Measurements from ENCODE around the gene STAT1.
"Not testable (repeated sequence)": the region's sequence is repeated elsewhere in the genome, so short reads cannot be mapped to it uniquely, and the experiment has no call there.

Gene STAT1

DNA sequence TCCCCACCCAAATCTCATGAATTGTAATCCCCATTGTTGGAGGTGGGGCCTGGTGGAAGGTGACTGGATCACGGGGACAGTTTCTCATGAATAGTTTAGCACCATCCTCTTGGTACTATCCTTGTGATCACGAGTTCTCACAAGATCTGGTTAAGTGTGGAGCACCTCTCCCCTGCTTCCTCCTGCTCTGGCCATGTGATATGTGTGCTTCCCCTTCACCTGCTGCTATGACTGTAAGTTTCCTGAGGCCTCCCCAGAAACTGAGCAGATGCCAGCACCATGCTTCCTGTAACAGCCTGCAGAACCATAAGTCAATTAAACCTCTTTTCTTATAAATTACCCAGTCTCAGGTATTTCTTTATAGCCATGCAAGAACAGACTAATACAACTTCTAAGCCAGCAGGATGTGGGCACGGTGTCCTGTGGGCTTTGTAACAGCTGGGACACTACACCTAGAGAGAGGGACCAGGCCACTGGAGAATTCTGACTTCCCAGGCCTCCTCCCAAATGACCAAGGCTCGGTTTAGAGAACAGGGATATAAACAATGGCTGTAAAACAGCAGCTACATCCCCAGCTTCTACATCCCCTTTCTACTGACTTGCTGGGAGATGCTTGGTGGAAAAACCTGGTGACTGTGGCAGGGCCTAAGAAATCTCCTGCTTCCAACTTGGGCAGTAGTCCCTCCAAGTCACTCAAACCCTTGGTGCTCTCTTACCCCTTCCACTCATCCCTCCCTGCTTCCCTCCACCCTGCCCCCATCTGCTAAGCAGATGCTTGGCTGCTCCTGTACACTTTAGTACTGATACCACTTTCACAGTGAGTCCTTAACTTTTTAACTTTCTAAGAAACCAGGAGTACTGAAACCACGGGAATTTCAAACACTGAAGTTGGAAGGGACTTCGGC is 10.3 kb downstream of the STAT1 start:
- no peak for DNase-seq

DNA sequence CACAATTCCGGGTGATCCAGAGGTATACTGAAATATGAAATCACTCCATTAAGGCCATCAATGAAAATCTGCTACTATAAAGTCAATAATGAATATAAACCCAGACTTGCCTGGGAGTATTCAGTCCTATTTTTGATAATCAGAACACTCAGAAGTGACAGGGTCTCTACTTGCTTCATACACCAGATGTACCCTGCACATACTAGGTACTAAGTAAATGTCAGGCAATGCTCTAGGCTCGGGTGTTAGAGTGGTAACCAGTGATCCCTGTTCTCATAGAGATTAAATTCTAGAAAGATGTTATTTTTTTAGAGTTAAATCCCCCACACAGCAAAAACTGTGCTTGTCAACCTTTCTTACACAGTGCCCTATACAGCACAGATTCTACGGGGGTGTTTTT is 12.3 kb downstream of the STAT1 start:
- DNase-seq: no peak

DNA sequence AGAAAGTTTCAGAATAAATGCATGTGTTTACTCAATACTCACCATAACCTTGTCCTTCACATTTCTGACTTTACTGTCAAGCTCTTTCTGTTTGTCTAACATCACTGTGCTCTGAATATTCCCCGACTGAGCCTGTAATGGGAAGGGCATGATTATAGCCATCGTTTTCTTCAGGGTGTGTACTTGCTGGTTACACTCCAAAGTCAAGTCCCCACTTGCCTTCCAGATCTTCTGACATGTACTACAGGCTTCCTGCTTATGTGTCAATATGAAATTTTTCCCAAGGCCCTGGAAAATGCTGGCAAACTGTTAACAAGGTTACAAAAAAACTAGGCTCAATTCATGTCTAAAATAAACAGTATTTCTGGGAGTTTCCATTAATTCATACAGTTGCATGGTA is 12.9 kb downstream of the STAT1 start:
- no peak for DNase-seq

DNA sequence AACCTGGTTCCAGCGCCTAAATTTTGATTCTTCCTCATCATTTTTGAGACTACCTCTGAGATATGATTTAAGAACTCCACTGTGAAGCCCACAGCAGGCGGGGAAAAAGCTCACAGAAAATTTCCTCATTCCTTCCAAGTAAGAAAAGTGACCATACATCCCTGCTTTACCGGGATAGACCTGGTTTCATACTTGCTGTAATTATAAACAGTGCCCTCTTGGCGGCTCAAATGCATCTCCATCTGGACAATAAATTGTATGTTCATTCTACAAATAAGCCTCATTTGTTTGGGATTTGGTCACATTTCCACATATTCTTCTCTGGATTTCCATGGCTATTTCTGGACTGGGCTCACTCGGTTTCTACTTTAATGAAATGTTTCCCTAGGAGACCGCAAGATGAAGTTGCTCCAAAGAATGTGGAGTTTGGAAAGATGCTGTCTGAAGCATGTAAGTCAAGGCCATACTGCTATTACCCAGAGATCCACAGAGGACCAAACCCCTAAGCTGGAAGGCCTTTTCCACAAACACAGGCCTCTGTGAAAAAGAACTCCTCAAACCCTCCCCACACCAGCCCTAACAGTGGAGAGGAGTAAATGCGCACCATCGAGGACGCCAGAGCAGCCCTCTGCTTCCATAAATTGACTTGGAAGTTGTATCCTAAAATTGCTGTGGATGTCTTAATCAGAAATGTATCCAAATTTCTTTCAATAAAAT is 13.9 kb downstream of the STAT1 start:
- no peak for DNase-seq

DNA sequence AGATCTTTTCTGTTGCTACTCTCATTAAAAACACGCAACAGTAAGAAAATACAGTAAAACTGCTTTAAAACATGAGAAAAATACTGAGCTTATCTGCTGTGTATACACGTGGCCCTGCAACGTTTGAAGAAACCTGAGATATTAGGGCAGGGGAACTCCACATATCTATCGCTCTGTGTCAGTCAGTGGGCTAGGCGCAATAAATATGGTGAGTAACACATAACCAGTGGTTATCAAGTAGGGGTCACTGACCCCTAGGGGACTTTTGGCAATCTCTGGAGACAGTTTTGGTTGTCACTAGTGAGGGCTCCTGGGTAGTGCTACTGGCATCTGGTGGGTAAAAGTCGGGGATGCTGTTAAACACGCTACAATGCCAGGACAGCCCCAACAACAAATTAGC is 14.9 kb downstream of the STAT1 start:
- DNase-seq: no peak

DNA sequence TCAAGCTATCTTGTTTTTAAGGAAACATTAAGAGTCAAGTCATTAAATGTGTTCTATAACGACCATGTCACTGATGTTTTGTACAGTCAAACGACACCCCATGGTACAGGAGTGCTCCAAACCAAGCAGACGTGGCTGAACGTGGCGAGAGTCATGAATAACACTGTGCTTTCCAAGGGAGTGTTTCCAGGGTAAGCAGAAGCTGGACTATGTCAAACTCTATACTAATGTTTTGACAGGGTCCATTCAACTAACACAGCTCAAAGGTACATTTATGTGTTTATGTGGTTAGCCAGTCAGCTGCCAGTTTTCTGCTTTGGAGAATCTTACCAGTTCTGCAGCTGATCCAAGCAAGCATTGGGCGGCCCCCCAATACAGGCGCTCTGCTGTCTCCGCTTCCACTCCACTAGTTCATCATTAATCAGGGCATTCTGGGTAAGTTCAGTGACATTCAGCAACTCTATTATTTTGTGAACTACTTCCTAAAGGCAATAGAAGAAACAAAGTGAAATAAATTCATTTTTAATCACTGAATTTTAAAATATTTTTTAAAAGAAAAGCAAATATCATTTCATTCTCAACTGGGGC is 16.4 kb downstream of the STAT1 start:
- no peak for DNase-seq

DNA sequence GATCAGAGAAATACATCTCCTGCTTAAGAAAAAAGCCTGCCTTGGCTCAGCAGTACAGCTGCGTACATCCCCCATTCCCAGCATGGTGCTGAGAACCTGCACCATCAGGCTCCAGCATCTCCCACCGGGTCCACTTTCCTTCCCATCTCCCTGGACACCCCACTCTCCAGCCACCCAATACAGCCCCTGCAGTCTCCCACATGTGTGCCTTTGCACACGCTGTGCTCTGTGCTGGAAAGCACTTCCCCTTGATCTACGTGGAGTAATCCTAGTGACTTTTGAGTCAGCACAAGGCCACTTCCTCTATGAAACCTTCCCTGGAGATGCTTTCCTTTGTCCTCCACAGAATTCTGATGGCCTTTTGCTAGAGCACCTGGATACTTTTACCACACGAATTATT is 17.0 kb downstream of the STAT1 start:
- DNase-seq: no peak

DNA sequence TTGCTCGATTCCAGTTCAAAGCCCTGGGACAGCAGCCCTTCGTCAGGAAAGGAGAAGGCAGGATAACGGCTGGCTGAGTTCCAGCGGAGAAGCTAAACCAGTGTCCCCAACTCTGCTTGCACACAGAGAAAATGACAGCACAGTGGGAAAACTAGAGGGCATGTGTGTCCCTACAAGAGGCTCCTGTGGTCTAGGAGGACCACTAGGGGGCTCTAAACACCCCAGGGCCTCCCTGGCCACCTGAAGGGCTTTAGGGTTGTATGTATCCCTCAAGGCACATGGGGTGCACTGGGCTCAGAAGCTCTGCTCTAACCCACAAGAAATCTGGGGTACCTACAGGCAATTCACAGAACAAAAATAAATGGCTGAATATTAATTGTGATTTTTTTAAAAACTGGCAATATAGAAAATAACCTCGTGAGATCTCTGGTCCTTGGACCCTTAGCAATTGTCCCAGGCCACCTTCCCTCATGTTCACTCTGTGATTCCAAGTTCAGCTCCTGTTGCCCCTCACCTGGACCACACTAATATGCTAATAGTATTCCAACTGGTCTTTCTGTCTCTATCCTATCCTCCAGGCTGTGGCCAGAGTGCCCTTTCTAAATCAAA is 17.5 kb downstream of the STAT1 start:
- no peak for DNase-seq

DNA sequence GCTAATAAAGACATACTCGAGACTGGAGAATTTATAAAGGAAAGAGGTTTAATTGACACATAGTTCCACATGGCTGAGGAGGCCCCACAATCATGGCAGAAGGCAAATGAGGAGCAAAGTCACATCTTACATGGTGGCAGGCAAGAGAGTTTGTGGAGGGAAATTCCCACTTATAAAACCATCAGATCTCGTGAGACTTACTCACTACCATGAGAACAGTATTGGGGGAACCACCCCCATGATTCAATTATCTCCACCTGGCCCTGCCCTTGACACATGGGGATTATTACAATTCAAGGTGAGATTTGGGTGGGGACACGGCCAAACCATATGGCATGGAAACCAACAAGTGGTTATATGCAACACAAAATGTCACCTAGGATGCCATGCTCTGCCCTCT is 18.7 kb downstream of the STAT1 start:
- DNase-seq: not testable (repeated sequence)

DNA sequence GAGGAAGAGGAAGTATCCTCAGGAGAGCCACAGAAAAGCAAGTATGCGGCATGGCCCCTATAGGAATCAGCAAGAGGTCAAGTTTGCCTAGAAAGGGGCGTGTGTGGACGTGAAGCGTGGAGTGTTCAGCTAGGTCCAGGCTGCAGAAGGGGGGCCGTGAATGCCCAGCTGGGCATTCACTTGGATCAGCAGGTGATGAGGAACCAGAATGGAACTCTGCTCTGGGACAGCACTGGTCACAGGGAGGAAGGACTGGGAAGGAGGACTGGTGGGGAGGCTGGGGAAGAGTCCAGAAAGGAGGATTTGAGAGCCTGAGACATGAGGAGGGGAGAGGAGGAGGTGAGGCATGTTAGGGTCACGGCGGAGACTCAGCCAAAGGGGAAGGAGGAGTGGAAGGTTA is 19.8 kb downstream of the STAT1 start:
- no peak for DNase-seq

DNA sequence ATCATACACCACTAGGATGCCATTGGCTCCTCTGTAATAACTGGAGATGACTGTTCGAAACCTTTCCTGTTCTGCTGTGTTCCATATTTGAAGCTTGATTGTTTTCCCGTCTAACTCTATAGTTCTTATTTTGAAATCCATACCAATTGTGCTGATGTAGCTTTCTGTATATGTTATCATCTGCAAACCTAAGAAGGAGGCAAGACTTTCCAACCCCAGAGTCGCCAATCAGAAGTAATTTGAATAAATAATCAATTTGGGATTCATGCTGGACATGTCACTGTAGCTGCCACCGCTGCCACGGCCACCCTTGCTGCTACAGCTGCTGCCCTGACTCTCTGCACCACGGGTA is 20.7 kb downstream of the STAT1 start:
- DNase-seq: no peak

DNA sequence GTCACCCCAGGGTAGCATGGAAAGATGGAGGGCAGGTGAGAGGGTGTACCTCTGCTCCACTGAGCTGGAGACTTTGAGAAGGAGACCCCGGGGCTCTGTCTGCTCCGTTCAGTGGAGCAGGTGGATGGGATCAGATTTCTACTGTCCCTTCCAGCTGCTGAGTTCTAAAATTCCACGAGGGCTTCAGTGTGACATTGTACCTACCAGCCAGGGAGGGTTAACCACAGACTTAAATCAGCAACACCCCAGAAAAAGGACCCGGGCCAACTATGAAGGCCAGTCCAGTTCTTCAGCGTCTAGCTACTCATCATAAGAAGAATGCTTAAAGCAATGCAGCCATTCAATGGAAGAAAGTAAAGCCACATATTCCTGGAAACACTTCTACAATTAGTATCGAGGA is 23.8 kb downstream of the STAT1 start:
- DNase-seq: no peak

DNA sequence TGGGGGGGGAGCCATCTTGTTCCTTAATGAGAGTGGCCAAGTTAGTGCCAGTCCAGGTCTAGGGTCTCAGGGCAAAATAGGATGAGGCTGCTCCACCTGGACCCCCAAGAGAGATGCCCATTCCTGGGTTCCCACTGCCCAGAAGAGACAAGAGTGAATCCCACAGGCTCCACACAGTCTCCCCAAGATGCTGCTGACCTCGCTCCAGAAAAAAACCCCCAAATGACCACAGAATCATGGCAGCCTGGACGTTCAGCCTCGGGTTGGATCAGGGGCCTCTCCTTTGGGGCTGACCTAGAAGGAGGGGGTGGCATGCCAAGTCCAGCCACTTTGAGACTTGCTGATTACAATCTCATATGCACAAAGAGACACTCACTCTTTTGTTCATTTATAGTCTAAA is 25.1 kb downstream of the STAT1 start:
- no peak for DNase-seq

DNA sequence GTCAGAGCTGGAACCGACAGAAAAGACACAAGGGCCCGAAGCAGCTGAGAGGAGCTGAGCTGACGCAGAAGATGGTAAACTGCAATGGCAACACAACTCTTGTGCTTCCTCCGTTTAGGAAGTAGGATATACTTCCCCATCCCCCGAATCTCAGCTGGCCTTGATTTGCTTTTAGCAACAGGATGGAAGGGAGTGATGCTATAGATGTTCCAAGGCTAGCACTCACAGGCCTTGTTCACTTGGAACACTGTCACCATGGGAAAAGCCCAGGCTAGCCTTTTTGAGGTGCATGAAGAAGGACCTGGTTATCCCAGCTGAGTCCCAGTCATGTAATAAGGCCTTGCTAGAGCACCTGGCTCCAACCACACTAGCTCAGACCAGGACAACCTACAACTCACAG is 26.0 kb downstream of the STAT1 start:
- no peak for DNase-seq

DNA sequence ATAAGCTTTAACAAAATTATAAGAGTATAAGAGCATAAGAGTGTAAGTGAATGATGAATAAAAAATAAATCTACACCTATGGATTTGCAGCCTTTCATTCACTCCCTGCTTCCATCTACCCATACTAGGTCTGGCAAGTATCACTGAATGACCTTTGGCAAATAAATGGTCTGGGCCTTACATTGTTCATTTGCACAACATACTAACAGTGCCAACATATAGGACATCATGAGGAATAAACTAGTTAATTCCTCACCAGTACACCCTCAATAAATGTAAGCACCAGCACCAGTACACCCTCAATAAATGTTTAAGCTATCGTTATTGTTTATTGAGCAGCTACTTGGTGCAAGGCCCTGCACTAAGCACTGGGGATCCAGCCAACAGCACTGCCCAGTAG is 26.9 kb downstream of the STAT1 start:
- no peak for DNase-seq

DNA sequence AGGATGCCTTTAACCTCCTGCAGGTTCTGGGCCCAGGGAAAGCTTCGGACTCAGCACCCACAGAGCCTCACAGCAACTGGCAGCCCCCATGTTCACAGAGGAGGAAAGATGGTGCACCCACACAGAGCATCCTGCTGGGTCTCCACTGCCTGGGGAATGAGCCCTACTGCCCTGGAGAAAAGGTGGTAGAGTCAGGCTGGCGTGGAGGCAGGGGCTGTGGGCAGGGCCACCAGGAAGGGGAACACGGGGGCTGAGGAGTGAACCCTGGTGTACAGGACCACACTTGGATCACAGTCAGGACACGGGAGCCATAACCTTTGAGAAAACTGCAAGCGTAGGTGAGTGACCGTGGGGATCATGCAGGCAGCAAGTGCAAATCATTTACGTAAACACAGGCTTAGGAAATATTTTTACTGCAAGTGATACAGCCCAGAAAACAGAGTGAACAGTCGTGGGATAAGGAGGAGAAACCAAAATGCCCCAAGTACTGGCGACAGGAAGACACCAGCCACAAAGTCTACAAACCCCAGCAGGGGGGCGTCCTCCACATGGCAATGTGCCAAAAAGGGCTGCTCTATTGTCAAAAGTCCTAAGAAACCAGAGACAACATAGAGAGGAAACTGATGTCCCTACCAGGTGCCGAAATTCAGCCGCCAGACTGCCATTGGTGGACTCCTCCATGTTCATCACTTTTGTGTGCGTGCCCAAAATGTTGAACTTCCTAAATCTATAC is 27.6 kb downstream of the STAT1 start:
- no peak for DNase-seq

DNA sequence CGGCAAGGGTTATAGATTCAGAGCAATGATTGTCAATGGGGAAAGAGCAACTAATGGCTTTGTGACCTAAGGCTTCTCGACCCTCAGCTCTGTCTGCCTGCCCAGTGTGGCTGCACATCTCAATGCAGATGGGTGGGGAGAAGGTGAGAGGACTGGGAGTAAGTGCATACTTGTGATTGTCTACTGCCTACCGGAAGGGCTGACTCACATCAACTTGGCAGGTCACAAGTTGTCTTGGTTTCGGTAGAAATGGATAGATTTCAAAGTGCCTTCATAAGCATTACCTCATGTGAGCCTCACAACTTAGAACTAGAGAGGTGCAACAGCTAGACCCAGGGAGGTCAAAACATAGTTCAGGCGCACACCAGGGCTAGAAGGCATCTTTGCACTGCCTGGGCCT is 29.4 kb downstream of the STAT1 start:
- peak; percentile 26 for DNase-seq

DNA sequence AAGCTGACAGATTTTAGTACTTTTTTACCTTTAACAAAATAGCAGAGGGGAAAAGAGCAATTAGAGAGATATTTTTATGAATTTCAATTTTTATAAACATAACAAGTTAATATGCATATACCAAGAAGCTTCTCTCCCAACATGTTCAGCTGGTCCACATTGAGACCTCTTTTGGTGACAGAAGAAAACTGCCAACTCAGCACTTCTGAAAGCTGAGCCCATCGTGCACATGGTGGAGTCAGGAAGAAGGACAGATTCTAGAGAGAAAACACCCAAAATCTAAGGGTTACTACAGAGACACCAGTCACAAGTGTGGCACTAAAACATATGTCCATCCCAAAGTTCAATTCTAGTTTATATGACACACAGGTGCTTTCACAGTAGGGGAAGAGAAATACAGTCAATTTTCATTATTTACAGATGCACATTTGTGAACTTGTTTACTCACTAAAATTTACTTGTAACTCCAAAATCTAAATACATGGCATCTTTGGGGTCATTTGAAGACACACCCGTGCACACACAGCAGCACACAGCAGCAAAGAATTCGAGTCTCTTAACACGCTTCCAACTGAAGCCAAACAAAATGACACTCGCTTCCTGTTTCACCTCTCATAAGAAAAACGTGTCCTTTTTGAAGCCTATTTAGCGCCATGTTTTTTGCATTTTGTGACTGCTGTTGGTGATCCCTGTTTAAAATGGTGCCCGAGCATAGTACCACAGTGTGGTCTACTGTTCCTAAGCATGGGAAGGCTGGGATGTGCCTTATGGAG is 31.5 kb downstream of the STAT1 start:
- no peak for DNase-seq

DNA sequence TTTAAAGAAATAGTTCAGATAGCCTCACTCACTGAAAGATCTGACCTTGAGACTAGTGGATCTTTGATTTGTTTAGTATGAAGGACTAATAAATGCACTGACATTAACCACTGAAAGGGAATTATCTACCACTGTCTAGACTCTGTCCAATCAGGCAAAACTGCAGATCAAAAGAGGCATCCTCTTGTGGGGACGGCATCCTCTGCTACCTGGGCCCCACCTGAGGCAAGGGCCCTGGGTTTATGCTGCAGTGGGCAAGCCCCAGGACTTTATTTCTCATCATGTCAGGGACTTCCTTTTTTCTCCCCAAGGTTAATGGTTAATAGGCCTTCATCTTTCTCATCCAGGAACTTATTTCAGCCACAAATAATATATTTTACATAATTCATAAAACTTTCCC is 32.2 kb downstream of the STAT1 start:
- no peak for DNase-seq

DNA sequence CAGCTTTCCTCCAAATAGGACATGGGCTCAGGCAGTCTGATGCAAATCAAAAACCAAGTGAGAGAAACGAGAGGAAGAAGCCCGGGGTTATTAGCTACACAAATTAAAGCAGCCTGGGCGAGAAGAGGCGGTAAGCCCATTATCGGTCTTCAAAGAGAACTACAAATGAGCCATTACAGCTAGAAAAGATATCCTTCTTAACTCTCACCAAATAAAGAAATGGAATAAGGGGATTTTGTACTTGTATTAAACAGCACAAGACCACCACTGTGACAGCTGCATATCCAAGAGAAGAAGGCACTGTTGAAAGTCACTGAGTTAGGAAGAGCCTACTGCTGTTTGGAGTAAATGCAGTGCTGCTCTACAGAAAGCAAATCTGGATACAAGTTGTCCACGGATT is 32.6 kb downstream of the STAT1 start:
- DNase-seq: no peak

DNA sequence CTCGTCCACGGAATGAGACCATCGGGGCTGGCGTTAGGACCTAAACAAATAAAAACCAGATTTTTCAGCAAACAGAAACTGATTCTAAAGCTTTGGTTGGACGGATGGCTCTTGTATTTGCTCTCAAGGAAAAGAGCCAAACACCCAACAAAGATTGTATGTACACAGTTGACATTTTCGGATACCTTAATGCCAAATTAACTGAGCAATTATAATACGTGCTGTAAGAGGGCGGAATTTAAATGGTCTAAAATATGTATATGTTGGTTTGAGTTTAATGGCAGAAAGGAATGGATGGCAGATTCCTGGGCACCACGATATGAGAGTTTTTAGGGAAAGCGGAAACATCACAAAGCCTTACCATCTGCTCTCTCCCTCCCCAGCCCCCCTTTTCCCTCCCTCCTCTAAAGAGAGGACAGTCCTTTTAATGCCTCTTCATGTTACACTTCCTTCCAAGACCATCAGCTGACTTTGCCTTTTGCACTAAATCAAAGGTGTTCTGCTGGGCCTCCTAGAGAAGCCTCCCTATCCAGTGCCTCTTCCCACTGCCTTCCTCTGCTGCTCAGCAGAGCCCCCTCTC is 33.3 kb downstream of the STAT1 start:
- DNase-seq: no peak

Data from stimulated activated CD4-positive, alpha-beta T cell treated with anti-CD3 and anti-CD28 coated beads, Interleukin-4, amount 100 ng/mL, for 24 hours (primary cell).